Stimulated activated CD4-positive, alpha-beta T cell treated with anti-CD3 and anti-CD28 coated beads, Interleukin-12 subunit alpha, Interleukin-12 subunit beta, amount 100 ng/mL, for 48 hours (primary cell): Measurements from ENCODE around the gene KCMF1.

Source experiments
- DNase-seq, 3 donors: peaks; one replicate each; pipeline ENCODE4 v3.0.0-alpha.2; 2020; ENCODE audit warnings: low read depth in 2 of 3, low spot score in 1 of 3

Gene KCMF1

GRCh38 chr2:84980263-84980983, 9.5 kb downstream of the KCMF1 start:
- no peak for DNase-seq

DNA sequence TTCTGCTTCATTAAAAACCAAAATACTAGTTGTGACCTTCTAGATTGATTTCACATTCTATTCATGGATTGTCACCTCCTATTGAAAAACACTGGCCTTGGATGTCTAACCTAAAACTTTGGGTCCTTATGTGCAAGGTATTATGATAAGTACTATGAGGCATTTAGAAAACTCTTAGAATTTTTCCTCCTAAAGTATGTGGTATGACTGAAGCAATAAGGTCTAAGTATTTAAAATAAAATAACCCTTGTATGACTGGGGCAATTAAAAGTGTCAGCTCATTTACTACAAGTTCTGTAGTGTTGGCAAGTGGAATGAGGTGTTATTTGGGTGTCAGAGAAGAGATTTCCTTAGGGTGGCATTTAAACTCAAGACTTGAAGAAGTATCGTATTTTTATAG, 15.1 kb downstream of the KCMF1 start:
- DNase-seq: no peak

DNA sequence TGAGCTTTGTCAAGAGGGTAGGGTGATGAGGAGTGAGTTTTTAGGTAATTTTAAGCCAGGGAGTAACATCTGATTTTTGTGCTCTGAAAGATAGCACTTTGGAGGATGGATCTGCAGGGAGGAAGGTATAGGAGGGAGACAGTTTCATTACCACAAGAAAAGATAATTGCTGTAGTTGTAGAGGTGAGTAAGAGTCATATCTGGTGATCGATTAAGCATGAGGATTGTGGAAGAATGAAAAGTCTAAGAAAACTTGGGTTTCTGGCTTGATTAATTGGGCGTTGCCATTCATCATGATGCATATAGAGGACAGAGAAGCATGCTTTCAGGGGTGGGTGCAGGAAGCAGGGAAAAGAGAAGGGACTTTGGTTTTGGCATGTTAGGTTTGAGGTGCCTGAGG, 18.5 kb downstream of the KCMF1 start:
- DNase-seq: no peak

GRCh38 chr2:84989927-84990326, 19.0 kb downstream of the KCMF1 start:
- DNase-seq: no peak

DNA sequence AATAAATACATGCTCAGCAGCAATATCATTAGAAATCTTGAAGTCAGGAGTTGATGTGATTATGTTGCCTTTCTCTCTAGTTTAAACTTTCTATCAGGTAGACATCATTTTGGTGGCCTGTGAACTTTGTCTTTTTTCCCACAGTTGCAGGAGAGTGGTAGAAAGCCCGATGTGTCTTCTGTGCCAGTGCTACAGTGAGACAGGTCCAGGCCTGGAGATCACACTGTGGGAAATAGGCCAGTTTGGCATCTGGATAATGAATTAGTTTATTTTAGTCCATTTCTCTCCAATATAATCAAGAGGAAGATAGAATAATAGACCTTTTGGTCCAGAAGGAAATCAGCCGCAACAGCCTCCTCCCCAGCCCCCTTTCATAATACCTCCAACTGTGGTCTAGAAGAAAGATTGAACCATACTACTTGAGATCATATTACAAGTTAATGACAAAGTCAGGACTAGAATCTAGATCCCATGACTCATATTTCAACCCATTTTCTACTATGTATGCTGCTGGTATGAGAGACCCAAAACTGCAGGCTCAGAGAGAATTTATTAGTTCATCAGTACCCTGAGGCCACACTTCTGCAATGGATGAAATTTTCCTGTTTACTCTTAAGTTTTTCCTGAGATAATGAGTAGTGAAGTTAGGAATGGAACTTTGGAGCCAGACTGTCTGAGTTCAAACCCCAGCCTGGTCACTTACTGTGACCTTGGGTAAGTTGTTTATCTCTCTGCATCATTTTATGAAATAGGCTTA, 20.6 kb downstream of the KCMF1 start:
- no peak for DNase-seq

DNA sequence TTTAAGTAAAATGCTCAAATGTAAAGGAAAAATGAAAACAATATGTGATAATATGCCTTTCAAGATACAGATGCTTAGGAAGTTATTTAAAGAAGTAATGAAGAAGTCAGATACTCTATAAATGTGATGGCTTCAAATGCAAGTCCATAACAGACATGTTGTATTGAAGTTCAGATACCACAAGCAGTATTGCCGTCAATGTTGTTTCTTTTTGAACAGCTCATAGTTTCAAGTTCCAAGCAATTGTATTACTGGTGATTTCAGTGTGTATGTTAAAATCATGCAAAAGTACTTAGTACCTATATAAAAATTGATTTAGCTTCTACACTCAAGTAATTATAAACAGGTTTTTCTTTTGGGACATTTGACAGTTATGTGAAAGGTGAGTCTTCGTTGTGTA, 24.9 kb downstream of the KCMF1 start:
- DNase-seq: no peak

GRCh38 chr2:84996909-84997308, 25.9 kb downstream of the KCMF1 start:
- no peak for DNase-seq

GRCh38 chr2:84999553-84999955, 28.6 kb downstream of the KCMF1 start:
- no peak for DNase-seq

- DNase-seq: no peak
Measured at GRCh38 chr2:85001595-85001994, 30.6 kb downstream of the KCMF1 start.

GRCh38 chr2:85002534-85002933, 31.6 kb downstream of the KCMF1 start:
- no peak for DNase-seq

DNA sequence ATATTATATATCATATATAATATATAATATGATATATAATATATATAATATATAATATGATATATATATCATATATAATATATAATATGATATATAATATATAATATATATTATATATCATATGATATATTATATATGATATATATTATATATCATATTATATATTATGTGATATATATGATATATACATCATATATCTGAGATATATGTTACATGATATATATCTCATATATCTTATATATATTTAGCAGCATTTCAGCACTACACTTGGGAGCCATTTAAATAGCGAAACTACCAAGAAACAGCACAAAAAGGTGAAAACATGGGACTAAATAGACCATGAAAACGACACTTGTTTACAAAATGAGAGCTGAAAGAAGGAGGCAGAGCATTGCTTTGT, 37.3 kb downstream of the KCMF1 start:
- DNase-seq: no peak

DNA sequence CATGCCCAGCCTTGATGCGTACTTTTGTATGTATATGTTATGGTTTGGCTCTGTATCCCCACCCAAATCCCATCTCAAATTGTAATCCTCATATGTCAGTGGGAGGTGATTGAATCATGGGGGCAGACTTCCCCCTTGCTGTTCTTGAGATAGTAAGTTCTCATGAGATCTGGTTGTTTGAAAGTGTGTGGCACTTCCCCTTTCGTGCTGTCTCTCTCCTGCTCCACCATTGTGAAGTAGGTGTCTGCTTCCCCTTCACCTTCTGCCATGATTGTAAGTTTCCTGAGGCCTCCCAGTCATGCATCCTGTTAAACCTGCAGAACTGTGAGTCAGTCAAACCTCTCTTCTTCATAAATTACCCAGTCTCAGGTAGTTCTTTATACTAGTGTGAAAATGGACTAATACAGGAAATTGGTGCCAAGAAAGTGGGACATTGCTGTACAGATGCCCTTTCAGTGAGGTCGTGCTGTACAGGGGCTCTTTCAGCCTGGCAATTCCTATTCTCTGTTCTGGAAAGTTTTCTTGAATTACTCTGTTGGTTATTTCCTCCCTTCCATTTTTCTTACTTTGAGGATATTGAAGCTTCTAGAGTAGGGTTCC, 38.2 kb downstream of the KCMF1 start:
- no peak for DNase-seq

DNA sequence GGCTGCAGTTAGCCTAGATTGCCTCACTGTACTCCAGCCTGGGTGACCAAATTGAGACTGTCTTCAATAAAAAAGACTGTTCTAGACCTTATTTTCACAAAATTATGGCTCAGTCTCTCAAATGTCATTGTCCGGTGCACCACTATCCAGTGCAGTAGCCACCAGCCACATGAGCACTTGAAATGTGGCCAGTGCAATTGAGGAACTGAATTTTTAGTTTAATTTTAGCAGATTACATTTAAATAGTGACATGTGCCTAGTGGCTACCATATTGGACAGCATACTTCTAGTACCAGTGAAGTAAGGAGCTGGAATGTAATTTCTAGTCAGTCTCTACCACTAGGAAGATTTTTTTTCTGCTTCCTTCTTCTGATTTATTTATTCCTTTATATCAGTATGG, 39.4 kb downstream of the KCMF1 start:
- no peak for DNase-seq

GRCh38 chr2:85011098-85011497, 40.1 kb downstream of the KCMF1 start:
- no peak for DNase-seq

DNA sequence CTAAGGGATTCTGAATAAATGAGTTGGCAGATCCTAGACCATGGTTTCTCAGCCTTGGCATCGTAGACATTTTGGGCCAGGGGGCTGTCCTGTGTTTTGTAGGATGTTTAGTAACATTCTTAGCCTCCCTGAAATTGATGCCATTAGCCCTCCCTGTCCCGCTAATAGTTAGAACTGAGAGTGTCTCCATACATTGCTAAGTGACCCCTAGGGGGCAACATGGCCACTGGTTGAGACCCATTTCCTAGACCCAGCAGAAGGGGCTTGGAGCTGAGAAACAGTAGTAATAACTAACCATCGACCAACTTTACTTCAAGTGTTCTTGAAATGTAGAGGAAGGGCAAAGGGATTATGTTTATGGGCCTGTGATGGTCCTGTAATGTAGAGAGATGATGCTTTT, 40.8 kb downstream of the KCMF1 start:
- no peak for DNase-seq

DNA sequence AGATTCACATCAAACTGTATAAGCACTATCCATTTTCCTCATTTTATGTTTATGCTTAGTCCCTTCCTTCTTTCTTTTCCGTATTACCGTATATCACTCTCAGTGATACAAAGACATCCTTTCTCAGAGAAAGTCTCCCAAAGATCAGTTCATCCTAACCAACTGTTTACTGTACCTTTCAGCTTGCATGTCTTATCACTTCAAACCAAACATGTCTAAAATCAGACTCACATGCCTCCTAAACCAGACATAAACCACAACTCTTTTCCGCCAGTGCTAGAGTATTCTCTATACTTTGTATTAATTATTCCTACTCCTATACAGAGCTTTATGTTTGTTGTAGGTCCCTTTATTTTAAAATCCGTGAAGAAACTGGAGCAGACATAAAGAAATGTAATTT, 41.5 kb downstream of the KCMF1 start:
- DNase-seq: no peak

- no peak for DNase-seq
Measured at GRCh38 chr2:85012855-85013254, 41.9 kb downstream of the KCMF1 start.

- DNase-seq: no peak
Measured at GRCh38 chr2:85015653-85016360, 44.8 kb downstream of the KCMF1 start.

GRCh38 chr2:85016446-85016845, 45.5 kb downstream of the KCMF1 start:
- DNase-seq: no peak

GRCh38 chr2:85017411-85018048, 46.6 kb downstream of the KCMF1 start:
- no peak for DNase-seq

- DNase-seq: no peak
Measured at GRCh38 chr2:85018049-85018447, 47.1 kb downstream of the KCMF1 start.
